ENCODE measurements around the gene MYADML2.
"Not testable (repeated sequence)": the region's sequence is repeated elsewhere in the genome, so short reads cannot be mapped to it uniquely, and the experiment has no call there.

The MYADML2 gene

DNA sequence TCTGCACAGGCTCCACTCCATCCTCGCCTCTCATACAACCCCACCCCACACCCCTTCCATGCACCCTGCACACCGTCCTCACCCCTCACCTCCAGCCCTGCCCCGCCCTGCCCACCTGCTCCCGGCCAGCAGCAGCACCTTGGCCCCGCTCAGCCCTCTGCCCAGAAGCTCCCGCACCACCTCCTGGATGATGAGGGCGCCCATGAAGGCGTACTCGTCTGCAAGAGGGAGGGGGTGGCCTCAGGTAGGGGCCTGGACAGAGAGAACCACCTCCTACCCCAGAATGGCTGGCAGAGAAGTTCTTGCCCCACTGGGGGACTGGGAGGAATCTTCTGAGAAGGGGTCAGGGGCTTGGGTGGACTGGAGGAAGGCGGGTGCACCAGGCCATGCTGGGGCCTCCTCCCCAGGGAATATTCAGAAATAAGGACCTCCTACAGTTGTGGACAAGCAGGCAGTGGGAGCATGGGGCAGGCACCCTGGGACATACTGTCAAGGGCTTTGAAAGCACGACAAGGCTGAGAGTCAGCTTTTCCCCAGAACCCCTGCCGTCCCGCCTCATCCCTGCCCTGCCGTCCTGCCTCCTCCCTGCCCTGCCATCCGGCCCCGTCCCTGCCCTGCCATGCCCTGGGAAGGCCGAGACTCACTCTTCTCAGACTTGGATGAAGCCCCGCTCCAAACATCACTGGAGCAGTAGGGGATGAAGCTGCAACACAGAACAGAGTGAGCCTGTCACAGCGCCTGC lies 10.8 kb upstream of the MYADML2 start:
- DNase-seq = no peak

GRCh38 chr17:81956607-81957589 lies 9.9 kb upstream of the MYADML2 start:
- DNase-seq = no peak

DNA sequence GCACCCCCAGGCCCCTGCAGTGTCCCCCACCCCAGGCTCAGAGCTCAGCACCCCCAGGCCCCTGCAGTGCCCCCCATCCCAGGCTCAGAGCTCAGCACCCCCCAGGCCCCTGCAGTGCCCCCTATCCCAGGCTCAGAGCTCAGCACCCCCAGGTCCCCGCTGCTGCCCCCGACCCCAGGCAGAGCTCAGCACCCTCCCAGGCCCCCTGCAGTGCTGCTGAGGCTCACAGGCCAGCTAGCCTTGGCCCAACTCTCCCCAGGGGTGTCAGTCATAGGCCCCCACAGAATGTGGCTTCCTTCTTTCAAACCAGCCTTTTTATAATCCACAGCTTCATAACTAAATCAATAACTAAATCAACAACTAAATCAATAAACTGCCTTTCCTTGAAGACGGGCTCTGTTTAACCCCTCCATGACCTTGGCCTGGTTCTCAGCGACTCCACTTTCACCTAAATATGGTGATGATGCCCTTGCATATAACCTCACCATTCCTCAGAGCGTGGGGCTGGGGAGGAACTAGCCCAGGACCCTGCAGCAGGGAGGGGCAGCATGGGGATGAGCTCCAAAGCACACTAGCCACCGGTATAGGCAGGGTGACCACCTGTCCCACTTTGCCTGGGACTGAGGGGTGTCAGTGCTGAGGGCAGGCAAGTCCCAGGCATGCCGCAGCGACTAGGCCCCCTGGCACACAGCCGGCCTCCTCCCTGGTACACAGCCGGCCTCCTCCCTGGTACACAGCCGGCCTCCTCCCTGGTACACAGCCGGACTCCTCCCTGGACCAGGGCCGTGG lies 8.9 kb upstream of the MYADML2 start:
- DNase-seq = no peak

- no peak for DNase-seq
Observed at GRCh38 chr17:81955058-81955681, 8.1 kb upstream of the MYADML2 start.

DNA sequence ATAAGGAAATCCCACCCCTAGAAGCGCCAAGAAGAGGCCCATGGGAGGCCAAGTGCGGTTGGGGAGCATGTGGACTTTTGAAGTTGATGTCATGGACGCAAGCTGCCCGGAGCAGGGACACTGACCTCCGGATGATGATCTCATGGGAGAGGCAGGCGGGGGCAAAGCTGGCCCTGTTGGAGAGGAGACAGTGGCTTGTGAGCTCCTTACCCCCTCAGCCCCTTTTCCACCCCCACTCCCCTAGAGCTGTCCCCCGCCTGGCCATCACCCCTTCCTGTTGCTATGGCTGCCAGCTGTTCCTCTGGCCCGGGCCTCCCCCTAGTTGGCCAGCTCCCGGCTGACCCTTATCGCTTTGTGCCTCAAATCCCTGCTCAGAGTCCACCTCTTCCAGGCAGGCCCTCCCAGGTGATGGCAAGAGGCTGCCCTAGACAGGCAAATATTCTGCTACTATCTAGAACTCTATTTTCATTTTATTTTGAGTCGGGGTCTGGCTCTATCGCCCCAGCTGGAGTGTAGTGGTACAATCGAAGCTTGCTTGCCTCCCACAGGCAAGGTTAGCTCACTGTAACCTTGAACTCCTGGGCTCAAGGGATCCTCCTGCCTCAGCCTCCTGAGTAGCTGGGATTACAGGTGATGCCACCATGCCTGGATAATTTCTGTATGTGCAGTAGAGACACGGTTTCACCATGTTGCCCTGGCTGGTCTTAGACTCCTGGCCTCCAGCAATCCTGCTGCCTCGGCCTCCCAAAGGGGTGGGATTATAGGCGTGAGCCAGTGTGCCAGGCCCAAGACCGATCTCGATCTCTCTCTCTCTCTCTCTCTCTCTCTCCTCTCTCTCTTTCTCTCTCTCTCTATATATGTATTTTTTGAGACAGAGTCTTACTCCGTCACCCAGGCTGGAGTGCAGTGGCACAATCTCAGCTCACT lies 7.4 kb upstream of the MYADML2 start:
- no peak for DNase-seq

- not testable (repeated sequence) for DNase-seq
Observed at GRCh38 chr17:81953443-81953842, 6.4 kb upstream of the MYADML2 start.

- DNase-seq = no peak
Observed at GRCh38 chr17:81952792-81953228, 5.8 kb upstream of the MYADML2 start.

DNA sequence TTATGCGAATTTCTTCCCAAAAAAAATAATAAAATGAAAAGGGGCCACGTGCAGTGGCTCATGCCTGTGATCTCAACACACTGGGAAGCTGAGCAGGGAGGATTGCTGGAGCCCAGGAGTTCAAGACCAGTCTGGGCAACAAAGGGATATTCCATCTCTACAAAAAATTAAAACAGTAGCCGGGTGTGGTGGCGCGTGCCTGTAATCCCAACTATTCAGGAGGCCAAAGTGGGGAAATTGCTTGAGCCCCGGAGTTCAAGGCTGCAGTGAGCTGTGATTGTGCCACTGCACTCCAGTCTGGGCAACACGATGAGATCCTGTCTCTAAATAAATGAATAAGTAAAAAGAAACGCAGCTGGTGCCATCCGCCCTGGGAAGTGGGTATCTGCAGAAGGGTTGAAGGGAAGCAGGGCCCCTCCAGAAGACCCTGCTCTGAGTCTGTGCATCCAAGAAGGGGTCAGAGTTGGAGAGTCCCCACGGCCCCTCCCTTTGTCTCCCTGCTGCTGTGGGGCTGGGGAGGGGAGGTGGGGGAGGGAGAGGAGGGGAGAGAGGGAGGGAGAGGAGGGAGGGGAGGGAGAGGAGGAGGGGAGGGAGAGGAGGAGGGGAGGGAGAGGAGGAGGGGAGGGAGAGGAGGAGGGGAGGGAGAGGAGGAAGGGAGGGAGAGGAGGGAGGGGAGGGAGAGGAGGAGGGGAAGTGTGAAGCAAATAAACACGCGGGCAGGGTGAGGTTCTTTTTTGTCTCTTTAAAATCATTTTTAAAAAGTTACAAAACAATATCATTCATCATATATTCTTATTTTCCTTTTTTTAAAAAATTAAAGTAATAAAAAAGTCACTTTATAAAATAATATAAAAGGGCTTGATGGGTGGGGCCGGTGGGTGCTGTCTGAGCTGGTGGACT lies 5.0 kb upstream of the MYADML2 start:
- no peak for DNase-seq

DNA sequence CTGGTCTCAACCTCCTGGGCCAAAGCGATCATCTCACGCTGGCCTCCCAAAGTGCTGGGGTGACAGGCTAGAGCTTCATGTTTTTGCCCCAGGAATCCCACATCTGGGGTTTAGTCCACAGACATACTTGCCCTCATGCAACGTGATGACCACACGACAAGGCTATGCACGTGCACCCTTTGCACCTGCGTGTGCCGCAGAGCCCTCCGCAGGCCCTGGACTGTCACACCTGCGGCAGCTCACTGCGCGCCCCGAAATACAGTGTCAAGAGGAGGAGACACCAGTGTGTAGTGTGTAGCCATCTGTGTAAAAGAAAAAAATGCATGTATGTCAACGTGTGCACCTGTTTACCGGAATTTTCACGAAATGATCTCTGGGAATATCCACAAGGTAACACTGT lies 3.5 kb upstream of the MYADML2 start:
- DNase-seq = no peak

DNA sequence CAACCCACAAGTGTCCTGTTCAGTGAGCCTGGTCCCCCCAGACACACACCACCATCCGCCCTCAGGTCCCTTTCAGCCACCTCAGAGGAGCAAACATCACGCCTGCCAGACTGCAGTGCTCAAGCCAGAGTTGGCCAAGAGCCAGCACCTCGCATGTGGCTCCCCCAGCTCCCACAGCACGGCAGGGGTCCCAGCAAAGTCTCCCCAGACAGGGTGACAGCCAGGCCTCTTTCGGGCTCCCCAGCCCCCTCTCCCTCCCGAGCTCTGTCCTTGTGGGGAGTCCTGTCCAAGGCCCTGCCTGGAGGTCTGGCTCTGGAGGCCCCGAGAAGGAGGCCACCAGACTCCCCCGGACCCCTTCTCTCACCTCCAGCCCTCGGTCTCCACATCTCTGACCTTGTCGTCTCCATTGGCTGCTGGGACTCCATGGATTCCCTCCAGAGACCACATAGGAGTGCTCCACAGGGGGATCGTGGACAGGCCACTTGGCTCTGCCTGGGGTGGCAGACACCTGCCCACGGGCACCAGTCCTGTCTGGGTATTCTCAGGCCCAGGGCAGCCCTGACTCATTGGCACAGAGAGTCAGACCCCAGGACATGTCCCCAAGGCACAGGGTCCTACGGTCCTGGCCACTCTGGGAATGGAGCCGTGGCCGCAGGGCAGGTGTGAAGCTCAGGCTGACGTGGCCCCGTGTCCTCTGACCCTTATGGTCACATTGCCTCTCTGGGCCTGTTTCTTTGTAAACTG lies 1.8 kb upstream of the MYADML2 start:
- no peak for DNase-seq

DNA sequence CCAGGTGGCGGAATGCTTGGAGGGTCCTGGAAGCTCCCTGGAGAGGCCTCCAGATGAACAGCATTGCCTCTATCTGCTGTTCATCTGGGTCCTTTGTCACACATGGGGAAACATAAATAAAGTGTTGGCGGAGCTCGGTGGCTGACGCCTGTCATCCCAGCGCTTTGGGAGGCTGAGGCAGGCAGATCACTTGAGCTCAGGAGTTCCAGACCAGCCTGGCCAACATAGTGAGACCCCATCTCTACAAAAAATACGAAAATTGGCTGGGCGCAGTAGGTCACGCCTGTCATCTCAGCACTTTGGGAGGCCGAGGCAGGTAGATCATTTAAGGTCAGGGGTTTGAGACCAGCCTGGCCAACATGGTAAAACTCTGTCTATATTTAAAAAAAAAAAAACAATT lies 2.2 kb downstream of the MYADML2 start:
- no peak for DNase-seq

DNA sequence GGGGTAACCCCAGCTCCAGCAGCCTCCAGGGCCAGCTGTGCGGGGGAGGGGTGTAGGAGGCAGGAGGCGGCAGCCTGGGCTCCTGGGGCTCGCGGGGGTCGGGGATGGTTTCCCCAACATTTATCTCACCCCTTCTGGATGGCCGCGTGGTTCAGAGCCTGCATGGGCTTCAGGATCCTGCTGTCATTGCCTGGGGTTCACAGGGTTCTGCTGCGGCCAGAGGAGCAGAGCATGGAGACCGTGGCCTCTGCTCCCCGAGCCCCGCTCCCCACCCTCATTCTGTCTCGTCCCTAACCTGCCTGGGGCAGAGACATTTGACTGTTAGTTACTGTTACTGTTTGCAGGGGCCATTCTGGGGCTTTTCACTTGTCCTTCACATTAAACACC lies 4.9 kb downstream of the MYADML2 start:
- DNase-seq = no peak

DNA sequence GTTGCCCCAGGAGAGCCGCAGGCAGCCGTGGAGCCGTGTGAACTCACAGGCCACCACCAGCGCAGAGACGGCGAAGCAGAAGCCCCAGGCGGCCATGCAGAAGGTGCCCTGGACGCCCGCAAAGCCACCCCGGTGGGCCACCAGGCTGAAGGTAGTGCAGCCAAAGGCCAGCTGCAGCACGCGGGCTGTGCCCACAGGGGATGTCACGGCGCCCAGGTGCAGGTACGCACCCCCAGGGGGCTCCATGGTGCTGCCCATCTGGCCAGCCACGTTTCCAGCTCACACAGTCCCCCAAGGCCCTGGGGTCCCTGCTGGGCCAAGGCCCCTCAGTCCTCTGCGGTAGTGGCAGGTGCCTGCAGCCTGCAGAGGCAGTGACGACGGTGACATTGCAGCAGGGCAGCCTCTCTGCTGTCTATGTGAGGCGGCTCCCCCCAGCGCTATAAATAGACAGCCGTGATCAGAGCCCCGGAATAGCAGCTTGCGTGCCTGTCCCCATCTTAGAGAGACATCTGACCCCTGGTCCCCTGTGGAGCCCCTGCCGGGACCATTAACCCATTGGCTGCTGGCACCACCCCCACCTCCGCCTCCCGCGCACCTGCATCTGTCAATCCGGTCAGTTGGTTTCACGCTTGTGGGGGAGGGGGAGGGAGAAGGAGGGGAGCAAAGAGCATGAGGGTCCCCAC lies 5.4 kb downstream of the MYADML2 start:
- no peak for DNase-seq

DNA sequence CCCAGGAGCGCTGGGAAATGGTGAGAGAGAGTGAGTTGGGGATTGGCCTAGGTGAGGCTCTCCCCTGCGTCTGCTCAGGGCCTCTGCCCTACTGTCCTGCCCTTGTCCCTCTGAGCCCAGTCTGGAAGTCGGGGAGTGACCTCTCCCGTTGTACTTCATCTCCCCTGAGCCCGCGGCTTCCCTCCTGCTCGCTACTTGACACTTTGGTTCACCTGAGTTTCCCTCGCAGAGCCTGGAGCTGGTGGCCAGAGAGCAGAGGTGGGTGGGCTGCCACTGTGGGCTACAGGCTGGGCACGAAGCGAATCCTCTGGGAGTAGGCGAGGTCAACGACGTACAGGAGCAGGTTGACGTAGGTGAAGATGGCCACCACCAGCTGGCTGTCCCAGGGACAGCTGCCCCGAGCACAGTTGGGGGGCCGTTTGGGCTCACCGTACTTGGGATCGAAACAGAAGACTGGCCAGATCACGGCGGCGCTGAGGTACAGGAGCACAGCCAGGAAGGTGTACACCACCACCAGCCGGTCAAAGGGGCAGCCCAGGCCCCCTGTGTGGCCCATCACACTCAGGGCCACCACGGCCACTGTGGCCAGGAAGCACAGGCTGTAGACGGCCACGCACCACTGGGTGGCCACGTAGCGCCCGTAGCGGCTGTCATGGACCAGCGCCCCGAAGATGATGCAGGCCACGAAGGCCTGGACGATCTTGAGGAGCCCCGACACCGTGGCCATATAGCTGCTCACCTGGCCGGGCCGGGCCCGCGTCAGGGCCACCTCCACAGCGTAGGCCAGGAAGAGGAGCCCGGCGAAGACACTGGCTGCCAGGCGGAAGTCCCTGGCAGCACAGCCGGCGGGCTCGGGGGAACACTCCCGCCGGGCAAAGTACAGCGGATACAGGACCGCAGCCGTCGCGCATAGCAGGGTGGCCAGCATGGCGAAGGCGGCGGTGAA lies 6.2 kb downstream of the MYADML2 start:
- DNase-seq = no peak

GRCh38 chr17:81939881-81940385 lies 7.1 kb downstream of the MYADML2 start:
- no peak for DNase-seq

GRCh38 chr17:81939218-81939617 lies 7.8 kb downstream of the MYADML2 start:
- no peak for DNase-seq

DNA sequence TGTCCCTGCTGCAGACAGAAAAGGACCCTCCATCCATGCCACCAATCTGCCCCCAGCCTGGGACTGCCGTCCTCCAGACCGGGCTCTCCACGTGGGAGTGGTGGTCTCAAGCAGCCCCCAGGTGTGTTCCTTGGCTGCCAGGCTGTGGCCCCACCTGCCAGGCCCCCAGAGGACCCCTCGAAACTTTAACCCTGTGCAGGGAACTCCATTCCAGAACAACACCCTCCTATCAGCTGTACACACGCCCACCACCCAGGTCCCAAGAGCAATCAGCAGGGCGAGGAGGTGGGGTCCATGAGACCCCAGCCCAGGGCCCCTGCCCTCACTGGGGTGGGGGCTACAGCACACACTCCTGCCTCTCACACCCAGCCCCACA lies 11.3 kb downstream of the MYADML2 start:
- no peak for DNase-seq

Measured in activated CD4-positive, CD25-positive, alpha-beta regulatory T cell treated with anti-CD3 and anti-CD28 coated beads, Interleukin-2, amount 50 U/mL, for 72 hours (primary cell).